COLO668 (cell line): Measurements from ENCODE around the gene GMPPB.
"Not testable (repeated sequence)": the region's sequence is repeated elsewhere in the genome, so short reads cannot be mapped to it uniquely, and the experiment has no call there.

Source experiments
- DNase-seq: peaks from one replicate; lab custom pipeline; 2025; ENCODE audit not compliant: unreplicated experiment; lab: John Stamatoyannopoulos, UW

Gene GMPPB

DNA sequence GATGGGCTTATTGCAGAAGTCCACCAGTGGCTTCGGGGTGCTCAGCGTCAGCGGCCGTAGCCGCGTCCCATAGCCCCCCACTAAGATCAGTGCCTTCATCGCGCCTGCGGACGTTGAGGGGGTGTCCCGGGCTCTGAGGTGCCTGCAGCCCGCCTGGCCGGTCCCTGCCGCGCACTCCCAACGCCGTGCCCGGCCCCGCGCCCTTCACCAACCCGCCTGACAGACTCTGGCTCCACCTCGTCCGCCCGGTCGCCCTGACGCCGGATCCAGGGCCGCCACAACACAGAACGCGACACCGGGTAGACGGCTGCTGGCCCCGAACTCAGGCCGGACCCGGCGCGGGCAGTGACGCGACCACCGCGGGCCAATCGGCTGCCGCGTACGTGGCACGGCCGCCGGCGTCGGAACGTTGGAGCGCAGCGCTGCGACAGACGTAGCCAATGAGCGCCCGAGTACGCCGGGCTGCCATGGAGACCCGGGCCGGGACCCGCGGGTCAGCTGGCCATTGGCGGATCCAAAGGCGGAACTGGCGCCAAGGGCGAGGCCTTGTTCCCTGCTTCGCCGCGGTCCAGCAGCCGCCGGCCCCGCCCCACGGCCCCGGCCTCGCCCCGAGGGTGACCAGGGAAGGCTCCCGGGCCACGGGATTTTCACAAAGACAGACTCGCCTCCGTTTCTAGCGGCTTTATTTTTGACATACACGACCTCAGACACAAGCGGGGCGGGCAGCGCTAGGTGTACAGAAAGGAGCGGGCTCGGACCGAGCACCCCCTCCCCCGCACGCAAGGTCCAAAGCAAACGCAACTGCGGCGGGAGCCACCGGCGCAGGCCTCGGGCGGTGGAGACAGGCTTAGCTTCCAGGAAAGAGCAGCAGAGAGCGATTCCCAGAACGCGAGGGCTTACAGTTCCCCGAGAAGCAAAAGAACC, at the start of gene GMPPB:
Gene GMPPB, minus strand, starts transcription at position 324 of the 924 bp plus-strand sequence. Its CDS starts 225 bp downstream, at position 99.
- peak; percentile 96 for DNase-seq

GRCh38 chr3:49772703-49773102, 49.0 kb upstream of the GMPPB start:
- no peak for DNase-seq

DNA sequence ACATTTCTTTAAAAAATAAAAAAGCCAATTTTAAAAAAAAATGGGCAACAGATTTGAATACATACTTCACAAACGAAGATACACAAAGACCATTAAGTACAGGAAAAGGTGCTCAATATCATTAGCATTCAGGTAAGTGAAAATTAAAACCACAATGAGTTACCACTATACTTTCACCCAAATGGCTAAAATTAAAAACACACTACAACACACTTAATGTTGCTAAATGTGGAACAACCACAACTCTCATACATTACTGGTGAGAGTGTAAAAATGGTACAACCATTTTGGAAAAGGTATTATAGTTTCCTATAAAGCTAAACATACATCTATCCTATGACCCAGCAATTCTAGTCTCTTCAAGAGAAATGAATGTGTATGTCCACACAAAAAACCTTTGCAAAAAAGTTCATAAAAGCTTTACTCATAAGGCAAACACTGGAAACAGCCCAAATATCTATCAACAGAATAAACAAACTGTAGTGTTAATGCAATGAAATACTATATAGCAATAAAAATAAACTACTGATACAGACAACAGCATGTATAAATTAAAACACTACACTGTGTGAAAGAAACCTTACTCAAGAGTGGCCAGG, 47.7 kb upstream of the GMPPB start:
- no peak for DNase-seq

GRCh38 chr3:49769926-49770325, 46.2 kb upstream of the GMPPB start:
- DNase-seq, result no peak

DNA sequence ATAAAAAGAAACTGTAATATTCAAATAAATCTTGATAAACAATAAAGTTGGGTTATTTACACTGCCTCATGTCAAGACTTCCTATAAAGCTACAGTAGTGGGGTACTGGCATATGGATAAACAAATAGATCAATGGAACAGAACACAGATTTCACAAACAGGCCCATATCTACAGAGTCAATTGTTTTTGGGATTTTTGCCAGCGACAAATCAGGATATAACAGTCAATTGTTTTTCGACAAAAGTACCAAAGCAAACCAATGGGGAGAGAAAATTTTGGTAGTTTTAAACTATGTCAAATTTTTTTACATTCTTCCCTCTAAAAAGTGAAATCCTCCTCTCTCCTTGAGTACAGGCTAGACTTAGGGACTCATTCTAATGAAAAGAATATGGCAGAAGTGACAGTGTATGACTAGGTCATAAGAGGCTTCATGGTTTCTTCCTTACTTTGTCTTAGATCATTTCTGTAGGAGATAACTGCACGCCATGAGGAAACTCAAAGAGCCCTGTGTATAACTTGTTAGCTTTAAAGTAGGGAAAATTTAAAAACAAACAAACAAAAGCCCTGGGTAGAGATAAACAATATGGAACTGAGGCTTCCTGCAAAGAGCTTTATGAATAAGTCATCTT, 45.6 kb upstream of the GMPPB start:
- DNase-seq, result no peak

GRCh38 chr3:49763981-49764380, 40.2 kb upstream of the GMPPB start:
- no peak for DNase-seq

DNA sequence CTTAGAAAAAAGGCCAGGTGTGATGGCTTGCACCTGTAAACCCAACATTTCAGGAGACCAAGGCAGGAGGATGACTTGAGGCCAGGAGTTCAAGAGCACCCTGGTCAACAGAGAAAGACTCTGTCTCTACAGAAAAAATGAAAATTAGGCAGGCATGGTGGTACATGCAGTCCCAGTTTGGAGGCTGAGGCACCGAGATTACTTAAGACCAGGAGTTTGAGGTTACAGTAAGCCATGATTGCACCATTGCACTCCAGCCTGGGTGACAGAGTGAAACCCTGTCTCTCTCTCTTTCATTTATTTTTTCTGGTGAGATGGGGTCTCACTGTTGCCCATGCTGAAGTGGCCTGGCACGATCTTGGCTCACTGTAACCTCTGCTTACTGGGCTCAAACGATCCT, 37.9 kb upstream of the GMPPB start:
- no peak for DNase-seq

- DNase-seq, result no peak
Observed at GRCh38 chr3:49759226-49759625, 35.5 kb upstream of the GMPPB start.

GRCh38 chr3:49757197-49757596, 33.4 kb upstream of the GMPPB start:
- DNase-seq, result no peak

DNA sequence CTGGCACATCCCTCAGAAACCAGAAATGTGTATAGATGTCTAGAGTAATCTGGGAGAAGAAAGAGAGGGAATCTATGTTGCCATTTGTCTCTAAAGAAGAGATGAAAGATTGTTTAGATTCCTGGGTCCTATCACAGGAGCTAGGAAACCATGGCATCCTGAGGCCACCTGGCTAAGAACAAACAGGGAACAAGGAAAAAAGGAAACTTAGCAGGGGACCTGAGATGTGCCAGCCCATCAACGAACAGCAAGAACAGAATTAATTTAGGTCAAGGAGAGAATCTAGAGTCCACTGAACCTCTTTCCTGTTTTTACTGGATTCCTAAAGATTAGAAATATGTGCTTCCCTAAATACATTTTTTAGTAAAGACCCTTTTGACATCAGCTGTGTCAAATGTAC, 32.3 kb upstream of the GMPPB start:
- no peak for DNase-seq

DNA sequence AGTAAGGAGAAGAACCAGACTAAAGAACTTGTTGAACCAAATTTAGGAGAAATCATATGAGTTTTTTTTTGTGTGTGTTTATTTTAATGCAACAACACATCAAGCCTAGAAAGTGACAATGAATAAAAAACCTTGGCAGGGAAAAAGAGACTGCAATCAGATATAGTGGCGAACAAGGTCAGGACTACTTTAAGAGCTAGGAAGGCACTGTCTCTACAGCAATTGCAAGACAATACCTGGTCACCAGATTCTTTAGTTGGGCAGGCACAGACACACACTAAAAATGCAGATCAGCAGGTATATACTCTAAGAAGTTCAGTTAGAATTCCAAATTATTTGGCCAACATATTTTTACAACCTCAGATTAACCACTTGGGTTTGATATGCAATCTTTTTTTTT, 30.8 kb upstream of the GMPPB start:
- no peak for DNase-seq

GRCh38 chr3:49751501-49751900, 27.8 kb upstream of the GMPPB start:
- no peak for DNase-seq

DNA sequence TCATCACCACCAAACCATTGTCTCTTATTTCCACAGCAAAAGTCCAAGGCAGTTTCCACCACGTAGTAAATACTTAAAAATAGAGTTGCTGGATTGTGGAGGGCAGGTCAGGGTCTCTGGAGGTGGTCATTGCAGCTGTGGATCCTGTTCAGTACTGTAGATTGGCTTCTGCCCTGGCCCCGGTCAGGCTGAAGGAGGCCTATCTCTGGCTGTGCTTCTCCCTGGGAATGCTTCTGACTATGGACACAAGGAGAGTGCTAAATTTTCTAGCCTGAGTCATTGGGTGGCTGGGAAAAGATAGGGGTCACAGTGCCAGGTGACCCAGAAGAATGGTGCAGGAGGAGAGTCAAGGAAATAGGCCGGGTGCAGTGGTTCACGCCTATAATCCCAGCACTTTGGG, 26.3 kb upstream of the GMPPB start:
- DNase-seq, result no peak

DNA sequence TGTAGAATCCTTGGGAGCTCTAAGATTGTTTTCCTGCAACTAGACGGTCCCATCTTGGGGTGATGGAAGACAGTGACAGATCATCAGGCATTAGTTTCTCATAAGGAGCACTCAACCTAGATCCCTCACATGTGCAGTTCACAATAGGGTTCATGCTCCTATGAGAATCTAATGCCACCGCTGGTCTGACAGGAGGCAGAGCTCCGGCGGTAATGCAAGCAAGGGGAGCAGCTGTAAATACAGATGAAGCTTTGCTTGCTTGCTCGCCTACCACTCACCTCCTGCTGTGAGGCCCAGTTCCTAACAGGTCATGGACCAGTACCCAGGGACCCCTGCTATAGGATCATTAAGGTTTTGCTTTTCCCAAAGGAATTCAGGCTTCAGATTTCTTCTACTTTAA, 25.1 kb upstream of the GMPPB start:
- DNase-seq, result not testable (repeated sequence)

DNA sequence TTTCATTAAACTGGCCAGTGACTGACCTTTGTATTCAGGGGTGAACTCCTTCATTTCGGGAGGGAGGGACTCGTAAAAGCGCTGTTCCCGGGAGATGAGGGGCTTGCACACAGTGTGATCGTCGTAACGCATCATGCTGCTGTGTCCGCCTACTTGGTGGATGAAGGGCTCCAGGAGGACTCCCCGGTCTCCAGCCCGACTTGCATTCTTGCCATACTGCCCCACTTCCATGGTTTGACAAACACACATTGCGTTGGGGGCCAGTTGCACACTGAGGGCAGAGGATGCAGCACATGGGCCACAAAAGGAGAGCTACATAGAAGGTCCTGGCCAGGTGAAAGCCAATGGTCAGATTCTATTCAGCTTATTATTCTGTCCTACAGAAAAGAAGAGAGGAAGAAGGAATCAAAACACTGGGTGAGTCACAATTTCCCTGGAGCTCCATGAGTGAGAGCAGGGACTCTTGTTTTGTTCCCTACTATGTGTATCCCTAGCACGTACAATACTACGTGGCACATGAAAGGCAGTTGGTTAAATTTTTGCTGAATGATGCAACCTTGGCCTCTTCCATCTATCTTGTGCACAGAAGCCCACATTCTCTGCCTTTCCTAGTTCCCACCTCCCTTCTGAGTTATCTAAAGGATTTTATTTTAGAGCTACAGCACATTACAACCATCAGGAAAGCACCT, 24.2 kb upstream of the GMPPB start:
- DNase-seq, result no peak

GRCh38 chr3:49745986-49746385, 22.2 kb upstream of the GMPPB start:
- no peak for DNase-seq

GRCh38 chr3:49740427-49740826, 16.7 kb upstream of the GMPPB start:
- no peak for DNase-seq

GRCh38 chr3:49738067-49738713, 14.4 kb upstream of the GMPPB start:
- DNase-seq, result no peak

DNA sequence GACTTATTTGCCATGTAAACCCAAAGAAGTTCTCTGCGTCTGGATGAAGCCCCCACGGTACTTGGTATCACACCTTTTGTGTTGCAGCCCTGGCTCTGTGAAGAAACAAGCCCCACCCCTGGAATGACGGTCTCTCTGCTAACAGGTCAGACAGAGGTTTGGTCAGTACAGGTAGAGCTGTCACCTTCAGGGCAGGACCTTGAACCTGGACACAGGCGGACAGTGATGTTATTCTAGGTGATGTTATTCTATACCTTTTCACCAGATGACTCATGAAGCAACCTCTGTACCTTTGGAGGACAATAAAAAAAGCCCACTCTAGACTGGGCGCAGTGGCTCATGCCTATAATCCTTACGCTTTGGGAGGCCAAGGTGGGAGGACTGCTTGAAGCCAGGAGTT, 11.0 kb upstream of the GMPPB start:
- DNase-seq, result no peak

GRCh38 chr3:49733551-49733950, 9.8 kb upstream of the GMPPB start:
- no peak for DNase-seq

DNA sequence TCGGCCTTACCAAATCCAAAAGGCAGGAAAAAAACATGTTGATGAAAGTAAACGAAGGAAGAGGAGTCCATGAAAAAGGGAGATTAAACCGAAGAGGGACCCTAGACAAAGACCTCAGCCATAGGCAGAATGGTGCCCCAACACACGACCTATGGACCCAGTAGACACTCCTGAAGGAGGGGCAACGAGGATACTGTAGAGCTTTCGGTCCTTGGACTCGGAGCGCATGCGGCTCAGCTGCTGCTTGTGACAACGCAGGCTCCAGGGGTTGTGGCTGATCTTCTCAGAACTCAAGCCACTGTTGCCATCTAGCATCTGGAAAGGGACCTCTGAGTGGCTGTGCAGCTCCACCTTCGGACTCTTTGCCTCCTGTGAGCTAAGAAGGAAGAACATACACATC, 8.8 kb upstream of the GMPPB start:
- no peak for DNase-seq
